HG03045 (cell line): ENCODE measurements around the gene MALSU1.

Source experiments
- ATAC-seq: cut with Tn5 transposase; IDR thresholded peaks from one replicate; pipeline ENCODE4 v1.9.1; 2021; ENCODE audit warnings: mild to moderate bottlenecking, moderate library complexity; ENCODE audit not compliant: unreplicated experiment

The MALSU1 gene

DNA sequence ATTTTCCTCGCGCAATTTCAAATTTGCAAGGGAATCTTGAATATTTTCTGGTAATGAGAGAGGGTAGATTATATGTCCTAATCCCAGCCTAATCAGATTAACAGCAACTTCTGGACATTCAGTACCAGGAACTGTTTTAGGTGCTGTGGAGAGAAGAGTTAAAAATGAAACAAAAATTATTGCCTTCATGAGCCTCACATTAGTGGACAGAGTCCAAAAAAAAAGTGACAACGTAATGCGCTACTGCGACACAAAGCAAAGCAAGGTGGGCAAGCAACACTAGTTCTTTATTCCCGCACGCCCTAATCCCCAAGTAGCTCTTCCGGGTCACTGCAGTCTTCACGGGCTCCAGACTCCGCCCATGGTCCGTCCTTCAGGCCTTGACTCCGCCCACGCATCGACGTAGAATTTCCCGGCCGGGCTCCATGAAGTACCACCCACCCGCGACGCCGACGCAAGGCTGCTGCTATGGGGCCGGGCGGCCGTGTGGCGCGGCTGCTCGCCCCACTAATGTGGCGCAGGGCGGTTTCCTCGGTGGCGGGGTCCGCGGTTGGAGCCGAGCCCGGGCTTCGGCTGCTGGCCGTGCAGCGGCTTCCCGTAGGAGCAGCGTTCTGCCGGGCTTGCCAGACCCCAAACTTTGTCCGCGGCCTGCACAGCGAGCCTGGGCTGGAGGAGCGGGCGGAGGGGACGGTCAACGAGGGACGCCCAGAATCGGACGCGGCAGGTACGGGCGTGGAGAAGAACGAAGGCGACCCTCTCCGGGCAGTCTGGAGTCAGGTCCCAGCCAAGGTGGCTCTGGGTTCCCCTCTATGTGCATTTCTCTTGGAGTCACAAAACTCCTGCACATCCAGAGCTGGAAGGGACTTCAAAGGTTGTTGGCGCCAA lies at the start of gene MALSU1:
Gene MALSU1, plus strand, starts transcription at position 455 of the 885 bp plus-strand sequence. Its CDS starts 14 bp downstream, at position 469.
- ATAC-seq: peak; percentile 99

DNA sequence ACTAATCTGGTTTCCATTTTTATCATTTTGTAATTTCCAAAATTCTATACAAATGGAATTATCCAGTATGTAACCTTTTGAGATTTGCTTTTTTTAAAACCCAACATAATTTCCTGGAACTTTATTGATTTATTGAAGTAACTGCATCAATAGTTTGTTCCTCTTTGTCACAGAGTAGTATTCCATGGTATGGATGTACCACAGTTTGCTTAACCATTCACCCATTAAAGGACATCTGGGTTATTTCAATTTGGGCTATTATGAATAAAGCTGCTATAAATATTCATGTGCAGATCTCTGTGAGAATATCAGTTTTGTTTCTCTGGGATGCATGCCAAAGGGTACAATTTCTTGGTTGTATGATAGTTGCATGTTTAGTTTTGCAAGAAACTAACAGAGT lies 49.7 kb upstream of the MALSU1 start:
- ATAC-seq: no peak

DNA sequence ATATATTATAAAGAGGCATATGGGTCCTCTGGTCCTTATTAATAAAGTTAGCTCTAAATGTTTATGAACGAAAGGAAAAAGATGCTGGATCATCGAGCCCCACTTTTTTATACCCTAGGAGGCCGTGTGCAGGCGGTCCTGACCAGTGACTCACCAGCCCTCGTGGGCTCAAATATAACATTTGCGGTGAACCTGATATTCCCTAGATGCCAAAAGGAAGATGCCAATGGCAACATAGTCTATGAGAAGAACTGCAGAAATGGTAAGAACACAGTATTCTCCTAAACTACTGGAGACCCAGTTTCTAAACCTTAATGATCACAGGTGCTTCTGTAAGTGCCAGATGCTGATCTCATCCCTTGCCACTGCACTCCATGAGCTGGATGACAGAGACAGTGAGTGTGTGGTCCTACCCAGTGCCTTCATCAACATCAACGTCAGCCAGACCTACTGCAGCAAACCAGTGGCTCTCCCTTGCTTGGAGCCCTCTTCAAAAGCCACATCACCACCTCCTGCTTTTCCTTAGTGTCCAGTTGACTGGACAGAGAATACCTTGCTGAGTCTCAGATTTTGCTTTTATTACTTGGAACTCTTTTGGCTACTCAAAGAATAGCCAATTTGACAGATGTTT lies 45.0 kb upstream of the MALSU1 start:
- ATAC-seq: no peak

DNA sequence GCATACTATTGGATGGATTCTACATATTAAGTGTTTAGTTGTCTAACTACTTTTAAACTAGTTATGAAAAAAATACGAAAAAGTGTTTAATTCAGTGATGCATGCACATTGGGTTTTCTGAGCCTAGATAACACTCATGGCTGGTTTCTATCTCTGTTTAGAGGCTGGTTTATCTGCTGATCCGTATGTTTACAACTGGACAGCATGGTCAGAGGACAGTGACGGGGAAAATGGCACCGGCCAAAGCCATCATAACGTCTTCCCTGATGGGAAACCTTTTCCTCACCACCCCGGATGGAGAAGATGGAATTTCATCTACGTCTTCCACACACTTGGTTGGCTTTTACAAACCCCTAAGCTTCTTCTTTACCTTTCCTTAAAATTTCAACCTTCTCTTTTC lies 42.4 kb upstream of the MALSU1 start:
- no peak for ATAC-seq

DNA sequence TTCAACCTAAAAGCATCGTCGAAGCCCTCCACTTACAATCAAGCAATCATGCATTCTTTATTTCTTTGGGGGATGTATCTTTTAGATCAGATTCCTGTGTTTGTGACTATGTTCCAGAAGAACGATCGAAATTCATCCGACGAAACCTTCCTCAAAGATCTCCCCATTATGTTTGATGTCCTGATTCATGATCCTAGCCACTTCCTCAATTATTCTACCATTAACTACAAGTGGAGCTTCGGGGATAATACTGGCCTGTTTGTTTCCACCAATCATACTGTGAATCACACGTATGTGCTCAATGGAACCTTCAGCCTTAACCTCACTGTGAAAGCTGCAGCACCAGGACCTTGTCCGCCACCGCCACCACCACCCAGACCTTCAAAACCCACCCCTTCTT lies 38.8 kb upstream of the MALSU1 start:
- no peak for ATAC-seq

DNA sequence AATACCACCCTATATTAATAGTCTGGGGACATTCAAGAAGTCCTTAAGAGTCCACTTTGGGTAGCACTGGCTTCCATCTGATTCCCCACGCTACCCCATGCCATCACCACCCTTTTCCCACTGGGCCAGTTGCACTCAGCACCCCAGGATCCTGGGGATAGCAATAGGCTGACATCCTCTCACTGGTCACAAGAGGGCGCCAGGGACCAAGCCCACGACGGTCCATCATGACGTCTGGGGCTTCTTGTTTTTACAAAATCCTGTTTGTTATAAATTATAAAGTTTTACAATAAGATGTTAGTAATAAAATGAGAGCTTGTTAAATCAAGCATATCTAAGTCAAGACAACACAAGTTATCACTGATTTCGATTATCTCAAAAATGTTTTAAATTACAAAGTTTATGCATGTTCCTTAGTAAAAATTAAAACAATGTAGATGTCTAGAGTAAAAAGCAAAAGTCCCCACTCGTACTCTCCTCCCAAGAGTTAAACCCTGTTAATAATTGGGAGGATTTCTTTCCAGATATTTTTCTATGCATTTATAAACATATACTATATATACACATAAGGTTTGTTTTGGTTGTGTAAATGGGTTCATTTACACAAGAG lies 37.2 kb upstream of the MALSU1 start:
- ATAC-seq: peak; percentile 77

DNA sequence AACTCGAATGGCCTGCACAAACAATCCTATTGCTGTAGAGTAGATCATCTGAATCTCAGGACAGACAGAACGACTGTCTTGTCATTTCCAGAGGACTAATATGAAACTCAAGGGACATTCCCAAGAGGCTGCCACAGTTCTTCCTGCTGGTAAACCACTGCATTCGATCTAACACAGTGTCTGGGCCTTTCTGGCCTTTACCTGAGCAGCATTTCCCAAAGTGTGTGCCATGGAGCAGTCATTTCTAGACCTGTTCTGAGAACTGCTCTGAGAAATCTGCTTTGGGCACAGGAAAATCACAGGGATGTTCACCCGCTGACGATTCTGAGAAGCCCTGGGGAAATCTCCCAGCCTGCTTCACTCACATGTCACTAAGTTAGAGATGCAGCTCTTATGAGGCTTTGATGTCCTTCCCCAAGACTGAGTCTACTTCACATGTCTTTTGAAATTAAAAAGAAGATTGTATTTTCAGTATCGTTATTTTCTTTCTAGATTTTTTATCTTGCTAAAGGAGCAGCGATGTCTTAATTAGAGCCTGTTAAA lies 34.2 kb upstream of the MALSU1 start:
- no peak for ATAC-seq

GRCh38 chr7:23266918-23267317 lies 32.2 kb upstream of the MALSU1 start:
- ATAC-seq: no peak

DNA sequence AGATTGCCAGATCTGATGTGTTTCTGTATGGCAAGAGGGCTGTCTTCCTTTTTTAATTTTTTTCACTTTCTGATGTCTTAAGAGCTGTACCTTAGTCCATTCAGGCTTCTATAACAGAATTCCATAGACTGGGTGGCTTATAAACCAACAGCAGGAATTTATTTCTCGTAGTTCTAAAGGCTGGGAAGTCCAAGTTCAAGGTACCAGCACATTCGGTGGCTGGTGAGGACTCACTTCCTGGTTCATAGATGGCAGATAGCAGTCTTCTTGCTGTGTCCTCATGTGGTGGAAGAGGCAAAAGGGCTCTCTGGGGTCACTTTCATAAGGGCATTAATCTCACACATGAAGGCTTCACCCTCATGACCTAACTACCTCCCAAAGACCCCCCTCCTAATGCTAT lies 31.8 kb upstream of the MALSU1 start:
- no peak for ATAC-seq

DNA sequence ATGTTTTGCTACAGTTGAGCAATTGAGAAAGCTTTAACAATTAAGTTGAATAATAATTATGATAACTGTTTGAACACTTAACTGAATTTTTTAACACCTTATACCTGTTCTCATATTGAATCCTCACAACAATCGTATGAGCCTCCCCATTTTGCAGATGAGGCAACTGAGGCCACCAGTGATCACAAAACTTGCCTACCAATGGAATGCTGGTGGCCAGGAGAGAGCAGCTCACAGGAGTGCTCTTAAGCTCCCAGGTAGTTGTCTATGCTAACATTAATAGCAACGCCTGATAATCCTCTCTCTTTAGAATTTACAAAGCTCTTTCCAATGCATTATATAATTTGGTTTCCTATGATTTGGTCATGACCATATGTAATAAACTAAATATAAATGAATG lies 31.0 kb upstream of the MALSU1 start:
- no peak for ATAC-seq

GRCh38 chr7:23268746-23269145 lies 30.4 kb upstream of the MALSU1 start:
- no peak for ATAC-seq

DNA sequence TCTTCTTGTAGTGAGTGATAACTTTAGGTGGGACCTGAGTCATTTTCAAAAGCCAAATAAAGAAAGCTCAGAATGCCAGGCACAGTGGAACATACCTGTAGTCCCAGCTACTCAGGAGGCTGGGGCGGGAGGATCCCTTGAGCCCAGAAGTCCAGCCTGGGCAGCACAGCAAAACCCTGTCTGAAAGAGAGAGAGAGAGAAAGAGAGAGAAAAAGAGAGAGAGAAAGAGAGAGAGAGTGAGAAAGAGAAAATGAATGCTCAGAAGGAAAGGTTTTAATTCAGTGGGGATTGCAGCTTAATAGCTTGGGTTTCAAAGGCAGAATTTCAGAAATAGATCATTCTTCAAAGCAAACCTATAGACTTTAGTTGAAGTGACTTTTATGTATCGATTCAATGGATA lies 26.9 kb upstream of the MALSU1 start:
- ATAC-seq: no peak

DNA sequence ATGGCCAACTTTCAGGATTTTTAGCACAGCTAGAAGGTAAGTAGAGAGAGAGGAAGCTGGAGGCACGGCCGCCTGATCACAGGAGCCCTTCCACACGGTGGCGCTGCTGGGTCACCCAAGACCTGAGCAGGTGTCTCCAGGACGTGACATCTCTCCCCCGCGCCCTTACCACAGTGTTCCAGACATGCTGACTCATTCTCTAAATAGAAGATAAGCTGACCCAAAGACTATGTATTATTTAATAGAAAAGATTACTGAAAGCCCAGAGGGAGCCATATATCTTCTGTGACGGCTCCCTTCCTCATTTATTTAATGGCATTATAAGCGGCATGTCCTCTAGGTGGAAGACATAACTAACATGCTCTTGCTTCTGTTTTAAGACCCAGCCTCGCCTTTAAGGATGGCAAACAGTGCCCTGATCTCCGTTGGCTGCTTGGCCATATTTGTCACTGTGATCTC lies 26.0 kb upstream of the MALSU1 start:
- peak; percentile 98 for ATAC-seq

DNA sequence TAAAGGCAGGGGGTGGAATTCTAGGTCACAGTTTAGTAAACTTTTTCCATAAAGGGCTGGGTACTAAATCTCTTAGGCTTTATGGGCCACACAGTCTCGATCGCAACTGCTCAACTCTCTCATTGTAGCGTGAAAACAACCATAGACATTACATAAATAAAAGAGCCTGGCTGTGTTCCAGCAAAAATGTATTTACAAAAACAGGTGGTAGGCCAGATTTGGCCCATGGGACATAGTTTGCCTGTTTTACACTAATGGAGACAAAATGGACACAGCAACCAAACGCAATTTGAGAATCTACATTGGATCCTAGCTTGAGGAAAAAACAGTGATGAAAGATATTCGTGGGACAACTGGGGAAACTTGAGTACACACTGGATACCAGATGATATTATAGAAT lies 23.2 kb upstream of the MALSU1 start:
- ATAC-seq: no peak

DNA sequence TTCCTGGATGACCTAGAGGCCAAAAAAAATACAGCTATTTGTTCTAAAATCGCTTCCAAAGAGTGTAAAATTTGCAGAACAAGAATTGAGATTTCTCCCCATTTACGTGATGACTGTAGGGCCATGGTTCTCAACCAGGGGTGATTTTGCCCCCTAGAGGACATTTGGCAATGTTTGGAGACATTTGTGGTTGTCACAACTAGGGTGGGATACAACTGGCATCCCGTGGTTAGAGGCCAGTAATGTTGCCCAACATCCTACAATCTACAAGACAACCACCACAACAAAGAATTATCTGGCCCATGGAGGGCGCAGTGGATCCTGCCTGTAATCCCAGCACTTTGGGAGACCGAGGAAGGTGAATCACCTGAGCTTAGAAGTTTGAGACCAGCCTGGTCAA lies 22.8 kb upstream of the MALSU1 start:
- no peak for ATAC-seq

GRCh38 chr7:23276947-23277346 lies 22.2 kb upstream of the MALSU1 start:
- ATAC-seq: no peak

DNA sequence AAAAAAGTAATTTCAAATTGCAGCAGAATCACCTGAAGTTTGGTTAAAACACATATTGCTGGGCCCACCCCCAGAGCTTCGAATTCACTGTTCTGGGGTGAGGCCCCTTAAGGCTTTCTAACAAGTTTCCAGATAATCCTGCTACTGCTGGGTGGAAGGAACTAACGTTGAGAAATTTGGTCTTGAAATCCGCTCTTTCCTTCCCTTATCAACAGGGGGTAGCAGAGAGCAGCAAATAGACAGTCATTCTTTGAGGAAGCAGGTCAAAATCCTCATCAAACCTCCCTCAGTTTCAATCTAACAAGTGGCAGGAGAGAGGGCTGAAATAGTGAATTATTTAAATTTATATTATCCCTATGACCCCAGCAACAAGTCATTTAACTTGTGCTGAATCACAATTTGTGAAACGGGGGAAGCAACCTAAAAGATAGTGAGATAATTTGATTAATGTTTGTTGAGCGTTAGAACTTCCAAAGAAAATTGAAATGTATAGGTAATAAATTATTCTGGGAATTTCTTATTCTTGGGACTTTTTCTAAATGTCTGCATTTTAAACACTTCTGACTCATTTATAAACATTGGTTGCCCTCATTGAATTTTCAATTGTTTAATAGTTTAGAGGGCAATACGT lies 21.7 kb upstream of the MALSU1 start:
- no peak for ATAC-seq

- ATAC-seq: no peak
Measured at GRCh38 chr7:23279819-23280525, 19.2 kb upstream of the MALSU1 start.

DNA sequence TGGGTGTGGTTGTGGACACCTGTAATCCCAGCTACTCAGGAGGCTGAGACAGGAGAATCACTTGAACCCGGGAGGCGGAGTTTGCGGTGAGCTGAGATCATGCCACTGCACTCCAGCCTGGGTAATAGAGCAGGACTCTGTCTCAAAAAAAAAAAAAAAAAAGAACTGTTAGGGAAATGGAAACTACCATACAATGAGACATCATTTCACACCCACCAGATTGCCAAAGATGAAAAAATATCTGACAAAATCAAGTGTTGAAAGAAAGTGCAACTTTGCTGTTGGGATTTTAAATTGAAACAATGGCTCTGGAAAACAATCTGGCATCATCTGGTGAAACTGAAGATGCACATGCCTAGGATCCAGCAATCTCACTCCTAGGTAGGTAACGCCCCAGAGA lies 16.1 kb upstream of the MALSU1 start:
- ATAC-seq: no peak

- no peak for ATAC-seq
Measured at GRCh38 chr7:23284871-23285270, 14.3 kb upstream of the MALSU1 start.
